GM18951 (cell line): ENCODE data around the gene FUT7.

Experiments used
- POLR2A ChIP-seq: IDR thresholded peaks from 4 replicates; pipeline ENCODE4 v1.6.1; 2011; ENCODE audit warnings: mild to moderate bottlenecking; ENCODE audit not compliant: insufficient read length, insufficient read depth; ENCODE audit errors: extremely low read depth
- in situ Hi-C: fragments of 300-500 bp; cut with MboI; formaldehyde crosslinking; loops from one replicate; pipeline ENCODE4 v1.12.0; 2022; ENCODE audit warnings: low sequenced_read_pairs, mixed read lengths, inconsistent platforms; ENCODE audit not compliant: unreplicated experiment

The FUT7 gene

DNA sequence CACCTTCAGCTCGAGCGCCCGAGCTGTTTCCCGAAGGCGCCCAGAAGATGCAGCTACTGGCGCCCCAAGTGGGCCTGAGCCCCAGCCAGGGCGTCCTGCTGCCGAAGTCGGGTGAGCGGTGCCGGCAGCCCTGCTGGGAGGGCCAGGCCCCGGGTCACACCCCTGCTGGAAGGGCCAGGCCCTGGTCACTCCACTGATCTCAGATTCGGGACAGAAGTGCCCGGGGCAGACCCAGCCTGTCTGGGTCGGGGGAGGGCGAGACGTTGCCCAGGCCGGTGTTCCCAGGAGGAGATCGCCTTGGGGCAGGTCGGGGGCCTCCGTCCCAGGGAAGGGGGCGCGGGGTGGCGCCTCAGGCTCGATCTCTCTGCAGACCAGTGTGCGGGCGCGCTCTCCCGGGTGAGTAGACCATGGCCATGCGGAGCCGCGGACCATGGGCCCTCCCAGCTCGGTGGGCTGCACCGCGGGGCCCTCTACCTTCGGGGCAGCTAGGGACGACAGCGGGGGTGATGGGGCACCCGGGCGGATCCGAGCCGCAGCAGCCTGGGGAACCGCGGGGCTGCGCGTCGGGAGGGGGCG, 46.8 kb downstream of the FUT7 start:
- no peak for TF ChIP-seq POLR2A
- in situ Hi-C loops = no loop called here

DNA sequence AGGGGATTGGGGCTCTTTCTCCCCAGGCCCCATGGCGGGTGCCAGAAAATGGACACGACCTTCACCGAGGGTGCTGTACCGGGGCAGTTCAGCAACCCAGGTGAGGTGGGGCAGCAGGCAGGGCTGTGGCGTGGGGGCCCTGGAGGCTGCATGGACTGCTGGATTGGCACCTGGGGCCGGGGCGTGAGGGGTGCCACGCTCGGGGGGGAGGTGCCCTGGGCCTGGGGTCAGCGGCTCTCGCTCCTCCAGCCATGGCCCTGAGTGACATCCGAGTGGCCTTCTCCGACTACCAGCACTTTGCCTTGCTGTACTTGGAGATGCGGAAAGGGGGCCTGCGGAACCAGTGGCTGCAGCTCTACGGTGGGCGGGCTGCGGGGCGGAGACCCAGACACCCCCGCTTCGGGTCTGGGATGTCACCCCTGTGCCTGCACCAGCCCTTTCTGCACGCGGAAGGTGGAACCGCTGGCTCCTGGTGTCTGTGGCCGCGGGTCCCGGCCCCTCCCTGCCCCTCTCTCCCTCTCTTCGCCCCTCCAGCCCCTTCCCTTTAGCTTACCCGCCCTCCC, 47.3 kb downstream of the FUT7 start:
- no peak for TF ChIP-seq POLR2A
- in situ Hi-C loops = no loop called here

DNA sequence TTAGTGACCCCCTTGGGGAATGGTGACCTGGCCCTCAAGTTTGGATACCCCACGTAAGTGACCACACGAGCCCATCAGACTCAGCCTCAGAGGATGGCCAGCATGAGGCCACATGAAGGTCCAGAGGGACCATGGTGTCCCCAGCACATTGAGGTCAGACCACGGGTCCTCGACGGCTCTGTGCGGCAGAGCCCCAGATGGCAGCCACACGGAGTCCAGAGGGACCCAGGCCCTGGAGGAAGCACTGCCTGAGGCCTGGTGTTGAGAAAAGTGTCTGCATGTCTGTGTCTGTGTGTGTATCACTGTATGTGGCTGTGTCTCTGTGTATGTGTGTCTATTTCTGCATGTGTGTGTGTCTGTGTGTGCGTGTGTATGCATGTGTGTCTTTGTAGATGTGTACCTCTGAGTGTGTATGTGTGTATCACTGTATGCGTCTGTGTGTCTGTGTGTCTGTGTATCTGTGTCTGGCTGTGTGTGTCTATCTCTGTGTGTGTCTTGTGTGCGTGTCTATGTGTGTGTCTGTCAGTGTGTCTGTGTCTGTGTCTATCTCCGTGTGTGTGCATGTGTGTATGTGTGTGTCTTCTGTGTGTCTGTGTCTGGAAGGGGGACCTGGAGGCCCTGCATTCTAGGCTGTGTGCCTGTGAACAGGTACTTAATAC, 48.1 kb downstream of the FUT7 start:
- in situ Hi-C loops = no loop called here
- no peak for TF ChIP-seq POLR2A

DNA sequence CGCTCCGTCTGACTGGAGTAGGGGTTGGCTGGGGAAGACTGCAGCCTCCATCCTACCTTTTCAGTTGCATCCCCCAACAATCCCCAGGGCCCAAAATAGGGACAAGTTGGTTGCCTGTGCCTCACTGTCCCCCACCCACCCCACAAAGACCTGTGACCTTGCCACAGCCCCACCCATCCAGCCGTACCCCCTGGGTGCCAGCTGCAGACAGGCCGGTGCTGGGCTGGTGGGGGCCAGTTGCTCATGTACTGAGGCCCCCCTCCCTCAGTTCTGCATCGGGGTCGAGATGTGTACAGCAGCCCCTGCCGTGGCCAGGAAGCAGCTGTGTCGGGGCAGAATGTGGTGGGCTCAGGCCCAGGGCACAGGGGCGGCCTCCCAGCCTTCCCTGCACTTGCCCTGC, 48.7 kb downstream of the FUT7 start:
- in situ Hi-C loops = no loop called here
- no peak for TF ChIP-seq POLR2A

DNA sequence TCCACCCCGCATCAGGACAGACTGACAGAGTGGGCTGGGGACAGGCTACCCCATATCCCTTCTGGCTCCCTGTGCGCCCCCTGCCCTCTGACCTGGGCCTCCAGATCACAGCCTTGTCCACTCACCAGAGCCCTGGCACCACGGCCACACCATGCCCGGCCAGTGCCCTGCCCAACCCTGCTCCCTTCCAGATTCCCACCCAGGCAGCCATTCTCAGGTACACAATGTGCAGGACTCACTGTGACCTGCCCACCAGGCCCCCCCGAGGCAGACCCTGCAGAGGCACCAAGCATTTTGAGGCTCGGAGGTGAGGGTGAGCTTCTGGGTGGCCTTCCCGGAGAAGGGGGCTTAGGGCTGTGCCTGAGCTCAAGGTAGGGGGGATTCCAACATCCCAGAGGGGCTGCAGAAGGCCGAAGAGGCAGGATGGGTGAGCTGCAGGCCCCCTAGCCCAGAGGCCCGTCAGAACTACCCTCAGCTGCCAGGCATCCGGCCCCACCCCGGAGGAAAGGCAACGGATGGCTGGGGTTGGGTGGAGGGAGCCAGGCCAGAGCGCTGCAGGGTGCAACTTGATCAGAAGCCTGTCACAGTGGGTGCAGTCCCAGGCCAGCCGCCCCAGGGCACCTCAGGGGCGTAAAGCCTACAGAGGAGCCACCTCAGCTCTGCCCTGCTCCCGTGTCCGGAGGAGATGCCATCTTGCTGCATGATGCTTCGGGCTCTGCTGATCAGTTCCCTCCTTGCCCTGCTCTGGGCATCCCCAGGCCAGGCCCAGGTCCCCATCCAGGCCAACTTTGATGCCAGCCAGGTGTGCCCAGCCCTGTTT, 49.4 kb downstream of the FUT7 start, which contains the start of gene LCNL1:
Gene LCNL1, plus strand, starts transcription at position 762 of the 820 bp plus-strand sequence. CDS start 594 bp downstream, outside the sequence.
- no peak for TF ChIP-seq POLR2A
- in situ Hi-C loops = no loop called here

DNA sequence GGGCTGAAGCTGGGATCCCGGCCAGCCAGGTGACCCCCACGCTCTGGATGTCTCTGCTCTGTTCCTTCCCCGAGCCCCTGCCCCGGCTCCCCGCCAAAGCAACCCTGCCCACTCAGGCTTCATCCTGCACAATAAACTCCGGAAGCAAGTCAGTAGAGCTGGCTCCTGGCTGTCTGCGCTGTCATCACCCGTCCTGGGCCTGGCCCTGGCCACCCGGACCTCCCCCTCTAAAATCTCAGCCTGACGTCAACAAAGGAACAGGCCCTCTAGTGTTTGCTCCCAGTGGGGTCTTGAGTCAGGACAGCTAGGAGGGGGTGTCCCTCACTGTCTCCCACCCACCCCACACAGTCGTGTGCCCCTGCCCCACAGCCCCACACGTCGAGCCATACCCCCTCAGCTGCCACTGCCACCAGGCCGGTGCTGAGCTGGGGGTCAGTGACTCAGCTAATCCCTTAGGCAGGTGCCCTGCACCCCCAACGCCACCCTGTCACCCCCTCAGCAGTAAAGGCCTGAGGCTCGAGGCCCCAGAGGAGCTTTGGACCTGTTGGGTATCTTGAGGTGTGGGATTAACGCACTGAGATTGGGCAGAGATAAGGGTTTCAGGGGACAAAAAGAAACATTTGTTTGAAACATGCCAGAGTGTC, 50.2 kb downstream of the FUT7 start:
- in situ Hi-C loops = no loop called here
- no peak for TF ChIP-seq POLR2A

DNA sequence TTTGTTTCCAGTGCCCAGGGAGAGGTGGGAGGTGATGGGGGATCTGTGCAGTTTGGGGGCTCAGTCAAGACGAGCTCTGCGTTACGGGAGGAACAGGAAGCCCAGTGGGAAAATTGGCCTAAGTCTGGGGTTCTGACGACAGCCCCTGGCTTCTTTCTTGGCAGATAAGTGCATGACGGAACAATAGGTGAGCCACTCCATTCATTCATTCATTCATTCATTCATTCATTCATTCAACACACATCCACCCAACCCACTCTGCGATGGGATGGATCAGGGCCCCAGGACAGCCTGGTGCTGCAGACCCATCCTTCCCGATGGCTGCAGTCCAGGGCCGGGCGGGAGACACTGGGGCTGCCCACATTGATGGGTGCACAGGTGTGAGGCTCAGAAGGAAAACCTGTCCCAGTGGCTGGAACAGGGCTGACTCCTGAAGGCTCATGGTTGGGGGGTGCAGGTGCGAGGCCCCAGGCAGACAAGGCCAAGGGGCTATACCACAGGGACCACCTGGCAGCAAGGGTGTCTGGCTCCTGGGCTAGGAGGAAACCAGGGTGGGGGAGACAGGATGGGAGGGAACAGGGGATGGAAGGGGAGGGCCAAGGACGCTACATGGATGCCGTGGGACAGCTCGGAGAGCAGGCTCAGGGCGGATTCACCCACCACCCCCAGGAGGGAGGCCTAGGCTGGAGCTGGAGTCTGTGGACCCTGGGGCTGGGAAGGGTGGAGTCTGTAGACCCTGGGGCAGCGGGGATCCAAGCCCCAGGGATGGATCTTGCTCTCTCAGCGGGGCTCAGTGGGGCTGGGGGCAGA, 51.0 kb downstream of the FUT7 start:
- TF ChIP-seq POLR2A = no peak
- in situ Hi-C loops = no loop called here
